C4-2B (cell line): ENCODE results near the gene MARVELD3.

ENCODE experiments used
- H3K27ac ChIP-seq: fragments of 450-650 bp; 2 replicates; pipeline ENCODE4 v1.5.1; 2017
- CTCF ChIP-seq: fragments of 450-650 bp; conservative IDR thresholded peaks from 2 replicates; pipeline ENCODE4 v1.5.1; 2017; ENCODE audit warnings: mild to moderate bottlenecking
- ZFX ChIP-seq: fragments of 450-650 bp; IDR thresholded peaks from 2 replicates; pipeline ENCODE4 v1.6.1; 2017

Gene MARVELD3

DNA sequence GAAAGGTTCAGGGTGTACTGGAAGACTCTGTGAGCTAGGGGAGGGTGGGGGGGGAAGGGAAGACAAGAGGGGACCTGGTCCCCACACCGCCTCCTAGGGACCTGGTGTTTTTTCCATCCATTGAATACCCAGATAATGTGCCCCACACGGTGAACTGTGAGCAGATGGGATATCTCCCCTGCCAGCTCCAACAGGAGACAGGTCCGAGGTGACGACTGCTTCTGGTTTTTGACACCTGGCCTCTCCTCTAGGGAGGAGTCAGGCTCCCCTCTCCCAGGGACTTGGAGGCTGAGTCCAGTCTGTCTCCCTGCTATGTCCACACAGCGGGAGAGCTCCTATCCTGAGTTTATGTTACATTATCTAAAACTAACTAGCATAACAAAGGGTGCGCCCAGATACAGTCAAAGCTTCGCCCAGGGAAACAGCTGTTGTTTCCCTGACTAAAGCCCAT, 1.8 kb downstream of the MARVELD3 start:
- TF ChIP-seq CTCF (no peak), ZFX (no peak)
- no peak overlapping the region for H3K27ac ChIP-seq

GRCh38 chr16:71628810-71629209, 2.8 kb downstream of the MARVELD3 start:
- TF ChIP-seq ZFX: no peak
- TF ChIP-seq CTCF: no peak
- no peak overlapping the region for H3K27ac ChIP-seq

- no peak overlapping the region for H3K27ac ChIP-seq
- no peak for TF ChIP-seq CTCF
- no peak for TF ChIP-seq ZFX
Observed at GRCh38 chr16:71629278-71630016, 3.5 kb downstream of the MARVELD3 start.

DNA sequence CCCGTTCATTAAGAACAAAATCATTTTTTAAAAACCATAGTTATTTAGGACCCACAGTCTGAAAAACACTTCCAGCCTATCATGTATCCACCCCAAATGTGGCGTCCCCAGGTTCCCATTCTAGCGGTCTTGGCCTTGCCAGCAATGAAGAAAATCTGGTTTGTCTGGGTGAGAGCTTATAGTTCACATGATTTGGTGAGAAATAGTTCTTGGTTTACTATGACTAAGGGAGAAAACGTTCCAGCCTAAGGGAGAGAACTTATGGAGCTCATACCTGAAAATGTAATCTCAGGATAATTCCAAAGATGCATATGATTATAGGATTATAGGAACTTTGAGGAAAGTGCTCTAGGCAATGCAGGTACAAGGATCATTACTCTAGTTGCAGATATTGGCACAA, 4.8 kb downstream of the MARVELD3 start:
- TF ChIP-seq ZFX (no peak), CTCF (no peak)
- H3K27ac ChIP-seq: no peak overlapping the region

DNA sequence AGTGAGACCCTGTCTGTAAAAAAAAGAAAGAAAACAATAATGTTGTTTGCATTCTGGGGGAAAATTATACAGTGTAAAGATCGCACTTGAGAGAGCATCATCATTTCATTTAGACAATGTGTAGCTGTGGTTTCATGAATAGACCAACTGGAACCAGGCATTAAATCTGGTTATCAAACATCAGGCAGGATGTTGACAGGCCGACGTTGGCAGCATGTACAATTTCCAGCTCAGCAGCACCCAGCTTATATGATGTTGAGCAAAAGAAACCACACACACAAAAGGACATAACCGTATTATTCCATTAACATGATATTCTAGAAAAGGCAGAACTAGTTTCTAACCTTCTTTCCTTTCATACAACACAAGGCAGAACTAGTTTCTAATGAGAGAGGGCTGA, 5.8 kb downstream of the MARVELD3 start:
- TF ChIP-seq ZFX (no peak), CTCF (no peak)

GRCh38 chr16:71635632-71636031, 9.6 kb downstream of the MARVELD3 start:
- TF ChIP-seq ZFX: no peak
- no peak for TF ChIP-seq CTCF
- no peak overlapping the region for H3K27ac ChIP-seq

More for the DNA sequence above, 5.8 kb downstream of the MARVELD3 start:
- H3K27ac ChIP-seq: no peak overlapping the region

- H3K27ac ChIP-seq: no peak overlapping the region
- TF ChIP-seq CTCF (no peak), ZFX (no peak)
Observed at GRCh38 chr16:71637398-71637797, 11.4 kb downstream of the MARVELD3 start.
